Measurements from ENCODE around the gene SDK2.
A peak's percentile ranks its signal among the peaks of the same experiment; 100 is the strongest.

SDK2 gene

DNA sequence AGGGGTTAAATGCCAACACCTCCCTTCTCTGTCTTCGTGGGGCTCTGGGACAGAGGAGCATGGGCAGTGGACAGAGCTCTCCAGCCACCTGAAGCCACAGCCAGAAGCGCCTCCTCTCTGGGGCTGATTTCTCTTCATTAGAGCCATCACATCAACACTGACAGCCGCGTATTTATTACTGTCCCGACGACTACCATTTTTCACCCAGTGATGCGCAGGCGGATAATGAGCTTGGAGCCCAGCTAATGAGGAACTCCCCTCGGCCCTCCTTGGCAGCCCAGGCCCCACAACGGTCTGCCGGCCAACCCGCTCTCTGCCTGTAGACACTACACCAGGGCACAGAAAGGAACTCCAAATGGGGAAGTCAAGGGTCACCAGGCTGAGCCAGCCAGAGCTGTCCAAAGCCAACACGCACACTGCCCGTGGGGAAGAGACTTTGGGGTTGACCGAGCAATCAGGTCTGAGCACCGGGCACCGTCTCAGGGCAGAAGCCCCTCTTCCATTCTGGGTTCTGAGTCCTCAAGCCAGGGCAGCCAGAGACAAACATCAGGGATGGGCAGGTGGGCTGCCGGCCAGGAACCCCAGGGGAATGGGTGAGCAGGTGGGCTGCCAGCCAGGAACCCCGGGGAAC lies 13.2 kb downstream of the SDK2 start:
- DNase-seq: no peak

- no peak for DNase-seq
Observed at GRCh38 chr17:73630531-73630930, 13.7 kb downstream of the SDK2 start.

GRCh38 chr17:73628642-73629552 lies 15.3 kb downstream of the SDK2 start:
- DNase-seq: no peak

DNA sequence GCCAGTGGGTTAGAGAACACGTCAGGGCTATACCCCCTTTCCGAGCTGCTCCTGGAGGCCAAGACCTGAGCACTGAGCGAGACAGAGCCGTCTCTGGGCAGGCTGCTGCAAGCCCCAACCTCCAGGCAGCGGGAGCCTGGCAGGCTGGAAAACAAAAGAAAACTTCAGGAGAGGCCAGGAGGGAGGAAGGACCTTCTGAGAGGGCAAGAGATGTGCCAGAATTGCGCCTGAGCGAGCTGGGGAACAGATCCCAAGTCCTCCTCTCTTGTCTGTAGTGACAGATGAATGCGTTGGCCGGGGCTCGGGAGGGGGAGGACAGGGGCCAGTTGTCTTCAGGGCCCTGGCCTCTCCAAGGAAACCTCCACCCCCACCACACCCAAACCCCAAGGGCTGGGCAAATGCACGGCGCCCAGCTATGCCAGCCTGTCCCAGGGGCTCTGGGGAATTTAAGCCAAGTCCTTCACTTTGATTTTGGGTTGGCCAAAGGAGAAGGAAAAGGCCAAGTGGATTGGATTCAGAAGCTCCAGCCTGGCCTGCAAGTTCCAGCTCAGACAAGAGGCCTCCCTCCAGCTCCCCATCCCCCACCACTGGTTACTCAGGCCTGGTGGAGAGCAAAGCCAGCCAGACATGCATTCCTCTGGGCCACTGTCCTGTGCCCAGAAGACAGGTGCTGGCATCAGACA lies 18.1 kb downstream of the SDK2 start:
- no peak for DNase-seq

GRCh38 chr17:73625006-73625405 lies 19.2 kb downstream of the SDK2 start:
- no peak for DNase-seq

DNA sequence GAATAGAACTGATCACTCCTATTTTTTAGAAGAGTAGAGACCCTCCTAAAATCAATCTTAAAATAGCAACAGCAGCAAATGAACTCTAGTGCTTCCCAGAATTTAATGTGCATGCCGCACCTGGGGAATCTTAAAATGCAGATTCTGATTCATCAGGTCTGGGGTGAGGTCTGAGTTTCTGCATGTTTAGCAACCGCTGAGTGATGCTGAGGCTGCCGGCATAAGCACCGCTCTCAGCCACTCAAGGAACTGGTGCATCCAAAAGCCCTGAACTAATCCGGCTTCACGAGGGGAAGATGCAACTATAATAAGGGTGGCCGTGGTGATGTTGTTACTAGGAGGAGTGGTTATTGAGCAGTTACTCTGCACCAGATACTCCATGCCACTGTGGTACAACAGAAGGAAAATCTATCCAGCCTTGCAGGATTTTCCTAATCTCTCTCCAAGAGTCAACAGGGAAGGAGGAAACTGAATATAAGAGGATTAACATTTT lies 19.7 kb downstream of the SDK2 start:
- DNase-seq: peak; percentile 12

GRCh38 chr17:73623818-73624217 lies 20.4 kb downstream of the SDK2 start:
- DNase-seq: no peak

- no peak for DNase-seq
Observed at GRCh38 chr17:73623247-73623646, 21.0 kb downstream of the SDK2 start.

GRCh38 chr17:73622381-73622780 lies 21.9 kb downstream of the SDK2 start:
- DNase-seq: no peak

GRCh38 chr17:73621685-73622084 lies 22.6 kb downstream of the SDK2 start:
- DNase-seq: no peak

DNA sequence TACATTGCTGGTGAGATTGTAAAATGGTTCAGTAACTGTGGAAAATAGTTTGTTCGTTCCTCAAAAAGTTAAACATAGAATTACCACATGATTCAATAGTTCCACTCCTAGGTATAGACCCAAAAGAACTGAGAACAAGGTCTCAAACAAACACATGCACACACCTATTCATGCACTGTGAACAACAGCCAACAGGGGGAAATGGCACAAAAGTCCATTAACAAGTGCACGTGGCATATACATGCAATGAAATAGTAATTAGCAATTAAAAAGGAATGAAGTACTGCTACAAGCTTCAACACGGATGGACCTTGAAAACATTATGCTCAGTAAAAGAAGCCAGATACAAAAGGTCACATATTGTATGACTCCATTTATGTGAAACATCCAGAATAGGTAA lies 23.8 kb downstream of the SDK2 start:
- no peak for DNase-seq

DNA sequence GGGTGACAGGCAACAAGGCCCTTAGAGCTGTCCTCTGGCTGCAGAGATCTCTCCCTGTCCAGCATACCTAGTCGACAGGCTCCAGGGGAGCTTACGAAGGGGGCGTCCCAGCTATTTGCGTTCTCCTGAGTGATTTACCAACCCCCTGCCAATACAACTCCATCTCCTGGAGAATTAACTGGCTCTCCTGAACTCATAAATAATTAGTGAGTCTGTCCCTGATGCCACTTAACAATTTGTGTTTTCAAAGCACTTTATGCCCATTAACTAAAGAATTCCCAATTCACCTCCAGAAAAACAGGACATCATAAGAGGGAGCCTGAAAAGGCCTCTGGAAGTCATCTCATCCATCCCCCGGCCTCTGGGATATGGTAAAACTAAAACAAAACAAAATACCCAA lies 26.7 kb downstream of the SDK2 start:
- DNase-seq: peak; percentile 1

GRCh38 chr17:73616873-73617404 lies 27.3 kb downstream of the SDK2 start:
- no peak for DNase-seq

DNA sequence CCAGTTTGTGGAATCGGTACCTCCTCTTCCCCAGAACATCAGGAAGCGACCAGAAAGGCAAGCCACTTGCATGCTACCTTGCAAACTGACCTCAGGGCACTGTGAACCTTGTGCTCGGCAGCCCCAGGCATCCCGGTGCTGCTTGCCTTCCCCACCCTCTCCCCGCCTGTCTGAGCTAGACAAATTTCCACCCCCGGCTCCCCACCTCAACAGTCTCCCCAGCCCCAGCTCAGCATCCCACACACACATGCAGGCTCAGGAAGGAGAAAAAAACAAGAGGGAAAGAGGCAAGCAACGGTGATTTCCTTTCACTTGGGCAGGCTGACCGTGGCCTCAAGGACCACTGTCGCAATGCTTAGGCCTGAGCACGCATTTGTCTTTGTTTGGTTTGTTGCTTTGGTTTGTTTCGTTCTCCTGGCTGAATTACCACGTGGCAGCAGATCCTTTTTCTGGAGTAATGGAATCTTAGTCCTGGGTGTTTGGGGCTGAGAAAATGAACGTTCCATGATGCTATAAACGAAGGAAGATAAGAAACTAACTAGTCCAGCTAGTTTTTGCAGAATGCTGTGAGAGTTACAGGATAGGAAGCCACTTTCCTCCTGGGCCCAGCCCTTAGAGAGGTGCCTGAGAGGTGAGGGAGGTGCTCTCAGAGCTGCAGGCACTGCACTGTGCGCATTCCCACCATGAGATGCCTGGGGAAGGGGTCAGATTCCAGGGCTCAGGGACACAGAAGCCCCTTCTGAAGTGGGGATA lies 27.9 kb downstream of the SDK2 start:
- no peak for DNase-seq

DNA sequence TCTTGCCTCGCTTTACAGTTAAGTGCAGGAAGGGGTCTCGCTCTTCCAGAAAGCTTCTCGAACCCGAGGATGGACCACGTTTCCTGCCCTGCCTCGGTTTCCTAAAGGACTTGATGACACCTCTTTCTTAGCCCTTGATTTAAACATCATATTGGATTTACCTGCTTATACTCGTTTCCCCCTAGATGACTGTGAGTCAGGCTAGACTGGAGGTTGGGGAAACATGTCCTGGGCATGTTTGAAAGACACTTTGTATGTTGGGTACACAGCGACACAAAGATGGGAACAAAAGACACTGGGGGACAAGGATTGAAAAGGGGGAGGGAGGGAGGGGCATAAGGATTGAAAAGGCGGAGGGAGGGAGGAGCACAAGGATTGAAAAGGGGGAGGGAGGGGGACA lies 30.0 kb downstream of the SDK2 start:
- DNase-seq: no peak

DNA sequence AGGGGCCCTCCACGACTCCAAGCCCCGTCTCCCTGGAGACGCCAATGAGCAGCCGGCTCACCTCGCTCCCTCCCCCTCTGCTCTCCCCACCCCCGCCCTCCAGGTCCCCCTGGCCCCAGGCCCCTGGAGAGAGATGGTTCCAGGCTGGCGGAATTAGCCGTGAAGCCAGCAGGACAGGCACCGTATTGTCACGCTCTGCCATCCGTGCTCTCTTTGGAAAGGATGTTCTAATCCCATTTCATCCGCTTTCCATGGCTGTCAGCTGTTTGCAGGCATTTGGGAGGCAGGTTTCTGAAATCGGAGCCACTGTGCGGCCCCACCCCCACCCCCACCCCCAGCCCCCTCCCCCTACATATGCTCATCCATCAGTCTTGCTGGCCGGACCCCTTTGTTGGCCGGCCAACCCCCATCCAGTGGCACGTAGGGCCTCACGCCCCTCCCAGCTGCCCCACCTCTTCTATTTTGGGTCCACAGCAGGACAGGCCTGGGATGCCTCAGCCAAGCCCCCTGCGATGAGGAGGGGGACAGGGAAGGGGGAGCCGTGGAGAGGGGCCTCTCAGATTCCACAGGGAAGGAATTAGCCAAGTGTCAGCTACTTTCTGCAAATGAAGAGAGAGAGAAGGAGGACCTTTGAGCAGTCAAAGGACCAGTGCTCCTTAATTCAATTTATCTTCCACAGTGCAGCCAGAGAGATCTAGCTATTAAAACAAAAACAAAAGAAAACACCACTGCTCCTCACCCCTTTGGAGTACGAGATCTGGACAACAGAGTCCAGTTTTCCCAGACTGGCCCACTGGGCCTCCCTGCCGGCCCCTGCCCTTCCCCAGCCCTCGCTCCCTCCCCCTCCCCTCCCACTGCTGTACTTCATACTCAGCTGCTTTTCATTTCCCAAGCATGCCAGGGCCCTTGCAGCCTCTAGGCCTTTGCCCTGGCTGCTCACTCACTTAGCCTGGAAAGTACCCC lies 30.7 kb downstream of the SDK2 start:
- no peak for DNase-seq

- DNase-seq: no peak
Observed at GRCh38 chr17:73612031-73612472, 32.2 kb downstream of the SDK2 start.

- no peak for DNase-seq
Observed at GRCh38 chr17:73611630-73612029, 32.6 kb downstream of the SDK2 start.

DNA sequence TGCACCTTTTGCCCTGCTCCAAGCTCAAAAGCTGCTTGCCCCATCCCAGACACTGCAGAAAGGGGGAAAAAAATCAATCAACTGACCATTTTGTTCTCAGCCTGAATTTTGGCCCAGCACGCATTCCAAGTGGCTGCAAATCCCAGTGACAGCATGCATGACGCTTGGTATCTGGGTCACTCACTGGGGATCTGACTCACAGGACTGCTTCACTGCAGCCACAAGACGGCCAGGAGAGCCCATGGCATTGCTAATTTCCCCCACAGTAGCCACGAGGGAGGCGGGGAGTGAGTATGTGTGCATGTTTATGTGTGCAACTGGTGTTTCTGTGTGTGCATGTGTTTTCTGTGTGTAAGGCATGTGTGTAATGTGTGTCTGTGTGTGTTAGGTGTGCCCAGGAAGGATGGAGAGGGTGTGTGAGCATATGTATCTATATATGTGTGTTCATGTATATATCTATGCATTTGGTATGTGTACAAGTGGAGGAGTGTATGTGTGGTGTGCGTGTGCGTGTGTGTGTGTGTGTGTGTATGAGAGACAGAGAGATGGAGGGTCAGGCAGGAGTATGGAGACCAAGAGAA lies 33.8 kb downstream of the SDK2 start:
- no peak for DNase-seq

- DNase-seq: no peak
Observed at GRCh38 chr17:73609758-73610157, 34.5 kb downstream of the SDK2 start.

DNA sequence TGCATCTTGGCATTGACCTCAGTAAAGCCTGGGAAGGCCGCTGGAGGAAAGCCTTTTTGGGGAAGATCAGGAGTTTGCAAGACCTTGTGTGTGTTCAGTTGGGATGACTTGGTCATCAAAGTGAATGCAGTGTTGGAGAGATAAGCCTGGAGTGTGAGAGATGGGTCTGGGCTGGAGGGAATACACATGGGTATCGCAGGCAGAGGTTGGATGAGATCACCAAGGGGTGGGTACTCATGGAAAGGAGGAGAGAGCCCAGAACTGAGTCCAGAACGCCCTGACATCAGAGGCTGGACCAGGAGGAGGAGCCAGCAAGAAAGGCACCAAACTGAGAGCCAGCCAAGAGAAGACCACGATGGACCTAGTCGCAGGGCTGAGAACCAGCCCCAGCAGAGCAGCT lies 35.2 kb downstream of the SDK2 start:
- DNase-seq: no peak

Data from DMS79 treated with DMSO at 0.1 percent for 48 hours (cell line).